Measurements from ENCODE around the gene ID4. TPM values are rescaled to one million over a fixed set of nuclear protein-coding genes. Genes with fewer than 3 reads are reported as not detected.

Gene ID4
- total RNA-seq, 1 donor from 2014 or later: 27.8 TPM

DNA sequence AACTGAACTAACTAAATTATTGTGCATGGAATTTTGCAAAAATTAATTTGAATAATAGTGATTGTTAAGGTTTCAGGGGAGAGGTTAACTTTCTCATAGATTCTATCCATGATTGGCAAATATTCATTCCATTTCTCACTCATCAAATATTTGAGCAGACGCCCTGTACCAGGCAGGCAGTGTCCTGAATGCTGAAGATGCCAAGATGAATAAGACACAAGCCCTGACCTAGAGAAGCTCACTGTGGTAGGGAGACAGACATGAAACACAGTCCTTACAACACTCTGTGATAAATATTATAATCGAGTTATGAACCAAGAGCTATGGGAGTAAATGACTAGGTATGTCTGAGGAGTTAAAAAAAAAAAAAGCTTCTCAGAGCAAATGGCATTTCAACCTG lies 18.4 kb upstream of the ID4 start:
- Histone ChIP-seq H3K4me3 (no peak overlapping the region), H3K27me3 (ENCODE audit: low read depth) (no peaks in the 10 kb centered on the region), H3K36me3 (no peaks in the 10 kb centered on the region), H3K9me3 (no peaks in the 10 kb centered on the region), H3K4me1 (no peaks in the 10 kb centered on the region), H3K27ac (no peak overlapping the region)
- ATAC-seq (no peak), DNase-seq (no peak)
- TF ChIP-seq, protein P1, sequence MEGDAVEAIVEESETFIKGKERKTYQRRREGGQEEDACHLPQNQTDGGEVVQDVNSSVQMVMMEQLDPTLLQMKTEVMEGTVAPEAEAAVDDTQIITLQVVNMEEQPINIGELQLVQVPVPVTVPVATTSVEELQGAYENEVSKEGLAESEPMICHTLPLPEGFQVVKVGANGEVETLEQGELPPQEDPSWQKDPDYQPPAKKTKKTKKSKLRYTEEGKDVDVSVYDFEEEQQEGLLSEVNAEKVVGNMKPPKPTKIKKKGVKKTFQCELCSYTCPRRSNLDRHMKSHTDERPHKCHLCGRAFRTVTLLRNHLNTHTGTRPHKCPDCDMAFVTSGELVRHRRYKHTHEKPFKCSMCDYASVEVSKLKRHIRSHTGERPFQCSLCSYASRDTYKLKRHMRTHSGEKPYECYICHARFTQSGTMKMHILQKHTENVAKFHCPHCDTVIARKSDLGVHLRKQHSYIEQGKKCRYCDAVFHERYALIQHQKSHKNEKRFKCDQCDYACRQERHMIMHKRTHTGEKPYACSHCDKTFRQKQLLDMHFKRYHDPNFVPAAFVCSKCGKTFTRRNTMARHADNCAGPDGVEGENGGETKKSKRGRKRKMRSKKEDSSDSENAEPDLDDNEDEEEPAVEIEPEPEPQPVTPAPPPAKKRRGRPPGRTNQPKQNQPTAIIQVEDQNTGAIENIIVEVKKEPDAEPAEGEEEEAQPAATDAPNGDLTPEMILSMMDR (IDR thresholded peaks at IDR 0.05): no peak
- intact Hi-C loops (cut with DNase I): no loop called here

DNA sequence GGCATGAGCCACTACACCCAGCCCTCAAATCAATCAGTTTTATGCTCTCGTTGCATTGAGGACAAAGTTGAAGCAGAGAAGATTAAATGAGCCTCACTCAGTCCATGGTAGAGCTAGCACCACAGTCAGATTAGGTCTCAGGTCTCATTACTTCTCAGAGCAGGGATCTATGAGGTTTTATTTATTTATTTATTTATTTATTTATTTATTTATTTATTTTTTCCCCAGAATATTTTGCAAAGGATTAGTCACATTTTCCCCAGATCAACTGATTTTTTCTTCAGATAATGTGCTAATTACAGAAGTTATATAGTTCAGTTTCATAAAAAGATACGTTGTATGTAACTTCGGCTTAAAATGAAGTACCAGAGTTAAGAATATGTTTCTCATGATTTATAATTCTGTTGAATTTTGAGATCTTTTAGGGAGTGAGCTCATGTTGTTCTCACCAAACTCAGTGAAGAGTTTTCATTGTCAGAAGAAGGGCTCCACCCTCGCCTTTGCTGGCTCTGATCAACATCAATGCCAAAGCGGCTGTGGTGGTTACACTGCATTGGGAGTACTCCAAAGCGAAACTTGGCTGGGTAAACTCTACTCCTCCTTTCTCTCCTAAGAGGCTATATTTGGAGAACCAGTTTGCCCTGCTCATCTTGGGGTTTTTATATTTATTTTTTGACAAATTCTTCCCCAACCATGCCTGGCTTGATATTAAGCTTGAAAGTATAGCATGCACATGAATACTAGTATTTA lies 12.9 kb upstream of the ID4 start:
- TF ChIP-seq, protein P1 (IDR thresholded peaks at IDR 0.05): no peak
- Histone ChIP-seq H3K9me3 (no peaks in the 10 kb centered on the region), H3K27me3 (ENCODE audit: low read depth) (no peaks in the 10 kb centered on the region), H3K27ac (no peak overlapping the region), H3K4me1 (no peaks in the 10 kb centered on the region), H3K4me3 (no peak overlapping the region), H3K36me3 (no peaks in the 10 kb centered on the region)
- no peak for DNase-seq
- no peak for ATAC-seq
- intact Hi-C loops (cut with DNase I): no loop called here

DNA sequence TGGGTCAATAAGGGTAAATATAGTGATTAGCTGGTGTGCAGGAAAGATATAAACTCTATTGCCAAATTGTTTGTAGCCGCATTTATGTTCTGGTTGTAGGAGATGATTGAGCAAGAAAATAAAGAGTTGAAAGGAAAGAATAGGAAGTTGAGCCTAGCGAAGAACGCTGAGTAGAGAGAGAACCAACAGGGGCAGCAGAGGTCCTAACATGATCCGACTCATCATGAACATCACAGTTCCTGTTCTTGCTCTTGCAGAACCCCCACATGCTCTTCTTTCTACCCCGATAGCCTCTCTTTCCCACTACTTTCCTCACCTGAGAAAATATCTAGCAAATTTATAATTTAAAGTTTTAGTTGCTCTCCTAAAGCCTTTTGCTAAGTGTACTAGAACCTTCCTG lies 9.9 kb upstream of the ID4 start:
- Histone ChIP-seq H3K4me3 (no peak overlapping the region), H3K36me3 (no peaks in the 10 kb centered on the region), H3K27ac (no peak overlapping the region), H3K4me1 (no peaks in the 10 kb centered on the region), H3K9me3 (no peaks in the 10 kb centered on the region), H3K27me3 (ENCODE audit: low read depth) (no peaks in the 10 kb centered on the region)
- DNase-seq (no peak), ATAC-seq (no peak)
- intact Hi-C loops (cut with DNase I): no loop called here
- TF ChIP-seq, protein P1 (IDR thresholded peaks at IDR 0.05): no peak

DNA sequence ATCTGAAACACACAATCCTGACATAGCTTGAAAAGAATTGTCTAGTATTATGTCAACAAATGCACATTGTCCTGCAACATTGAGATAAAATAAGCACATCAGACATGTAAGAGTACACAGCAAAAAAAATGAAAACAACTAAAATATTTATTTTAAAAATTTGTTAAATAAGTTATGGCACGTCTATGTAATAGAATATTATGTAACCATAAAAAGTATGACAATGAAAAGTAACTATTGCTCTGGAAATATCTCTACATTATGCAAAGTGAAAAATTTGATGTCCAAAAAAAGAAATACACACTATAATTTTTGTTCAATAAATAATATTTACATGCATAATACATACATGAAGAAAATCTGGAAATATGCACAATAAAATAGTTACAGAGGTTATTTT lies 9.3 kb upstream of the ID4 start:
- ATAC-seq (no peak), DNase-seq (no peak)
- Histone ChIP-seq H3K36me3 (no peaks in the 10 kb centered on the region), H3K9me3 (no peaks in the 10 kb centered on the region), H3K4me3 (no peak overlapping the region), H3K27me3 (ENCODE audit: low read depth) (no peaks in the 10 kb centered on the region), H3K4me1 (no peaks in the 10 kb centered on the region), H3K27ac (no peak overlapping the region)
- TF ChIP-seq, protein P1 (IDR thresholded peaks at IDR 0.05): no peak
- intact Hi-C loops (cut with DNase I): no loop called here

DNA sequence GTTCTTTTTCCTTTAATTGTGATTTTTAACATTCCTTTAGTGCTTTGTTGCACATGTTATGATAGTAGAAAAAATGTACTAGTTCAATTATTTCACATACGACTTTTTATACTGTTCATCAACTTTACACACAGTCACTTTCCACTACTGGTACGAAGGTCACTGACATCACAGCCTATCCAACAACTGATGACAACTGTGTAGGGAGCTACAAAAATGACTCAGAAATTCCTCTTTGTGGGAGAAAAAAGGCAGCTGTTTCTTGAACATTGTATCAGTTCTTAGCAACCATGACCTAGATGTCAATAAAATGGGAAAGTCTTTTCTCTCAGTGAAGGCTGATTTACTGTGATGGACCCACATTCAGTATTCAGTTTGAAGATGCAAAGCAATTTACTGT lies 7.0 kb upstream of the ID4 start:
- ATAC-seq (no peak), DNase-seq (no peak)
- intact Hi-C loops (cut with DNase I): no loop called here
- no peak overlapping the region for H3K4me3 ChIP-seq
- H3K36me3 ChIP-seq: no peaks in the 10 kb centered on the region
- H3K4me1 ChIP-seq: no peaks in the 10 kb centered on the region
- TF ChIP-seq, protein P1 (IDR thresholded peaks at IDR 0.05): no peak
- no peaks in the 10 kb centered on the region for H3K27me3 ChIP-seq (ENCODE audit: low read depth)
- H3K9me3 ChIP-seq: no peaks in the 10 kb centered on the region
- H3K27ac ChIP-seq: no peak overlapping the region

Data from lower lobe of right lung (tissue), 2 donors.